GM12864 (cell line): ENCODE data around the gene NEDD9.

Source experiments
- DNase-seq: peaks from one replicate; pipeline ENCODE4 v3.0.0-alpha.2; 2011; ENCODE audit warnings: low read depth
- H3K4me3 ChIP-seq: 2 replicates; pipeline ENCODE4 v1.5.1; 2011; ENCODE audit warnings: mild to moderate bottlenecking, low read depth, low read length, control low read depth
- TF ChIP-seq, protein P1 (sequence below): IDR thresholded peaks from 2 replicates; pipeline ENCODE4 v1.5.1; 2011; ENCODE audit warnings: low read depth, mild to moderate bottlenecking, moderate library complexity, low read length, control low read depth, inconsistent platforms; ENCODE audit errors: missing control alignments

Gene NEDD9

GRCh38 chr6:11164717-11165646 lies 67.5 kb downstream of the NEDD9 start:
- H3K4me3 ChIP-seq = no peak overlapping the region
- DNase-seq = no peak
- TF ChIP-seq, protein P1, sequence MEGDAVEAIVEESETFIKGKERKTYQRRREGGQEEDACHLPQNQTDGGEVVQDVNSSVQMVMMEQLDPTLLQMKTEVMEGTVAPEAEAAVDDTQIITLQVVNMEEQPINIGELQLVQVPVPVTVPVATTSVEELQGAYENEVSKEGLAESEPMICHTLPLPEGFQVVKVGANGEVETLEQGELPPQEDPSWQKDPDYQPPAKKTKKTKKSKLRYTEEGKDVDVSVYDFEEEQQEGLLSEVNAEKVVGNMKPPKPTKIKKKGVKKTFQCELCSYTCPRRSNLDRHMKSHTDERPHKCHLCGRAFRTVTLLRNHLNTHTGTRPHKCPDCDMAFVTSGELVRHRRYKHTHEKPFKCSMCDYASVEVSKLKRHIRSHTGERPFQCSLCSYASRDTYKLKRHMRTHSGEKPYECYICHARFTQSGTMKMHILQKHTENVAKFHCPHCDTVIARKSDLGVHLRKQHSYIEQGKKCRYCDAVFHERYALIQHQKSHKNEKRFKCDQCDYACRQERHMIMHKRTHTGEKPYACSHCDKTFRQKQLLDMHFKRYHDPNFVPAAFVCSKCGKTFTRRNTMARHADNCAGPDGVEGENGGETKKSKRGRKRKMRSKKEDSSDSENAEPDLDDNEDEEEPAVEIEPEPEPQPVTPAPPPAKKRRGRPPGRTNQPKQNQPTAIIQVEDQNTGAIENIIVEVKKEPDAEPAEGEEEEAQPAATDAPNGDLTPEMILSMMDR = no peak

DNA sequence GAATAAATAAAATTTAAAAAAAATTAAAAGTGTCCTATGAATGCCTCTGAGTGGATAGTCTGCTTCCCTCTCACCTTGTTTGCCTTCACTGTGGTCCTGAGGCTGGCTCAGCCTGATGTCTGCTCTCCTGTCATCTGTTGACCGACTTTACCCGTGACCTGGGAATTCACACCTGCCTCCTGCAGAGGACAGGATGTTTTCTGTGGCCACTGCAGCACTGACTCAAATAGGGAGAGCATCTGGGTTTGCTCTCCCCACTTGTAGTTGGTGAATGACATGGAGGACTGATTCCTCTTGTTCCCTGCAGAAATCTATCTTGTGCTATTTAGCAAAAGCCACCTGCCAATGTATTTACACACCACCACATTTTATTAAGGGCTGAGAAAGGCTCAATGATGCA lies 68.5 kb downstream of the NEDD9 start:
- H3K4me3 ChIP-seq = no peak overlapping the region
- TF ChIP-seq, protein P1 = no peak
- DNase-seq = no peak

- TF ChIP-seq, protein P1 = no peak
- no peak for DNase-seq
- no peak overlapping the region for H3K4me3 ChIP-seq
Measured at GRCh38 chr6:11162262-11162661, 70.2 kb downstream of the NEDD9 start.

DNA sequence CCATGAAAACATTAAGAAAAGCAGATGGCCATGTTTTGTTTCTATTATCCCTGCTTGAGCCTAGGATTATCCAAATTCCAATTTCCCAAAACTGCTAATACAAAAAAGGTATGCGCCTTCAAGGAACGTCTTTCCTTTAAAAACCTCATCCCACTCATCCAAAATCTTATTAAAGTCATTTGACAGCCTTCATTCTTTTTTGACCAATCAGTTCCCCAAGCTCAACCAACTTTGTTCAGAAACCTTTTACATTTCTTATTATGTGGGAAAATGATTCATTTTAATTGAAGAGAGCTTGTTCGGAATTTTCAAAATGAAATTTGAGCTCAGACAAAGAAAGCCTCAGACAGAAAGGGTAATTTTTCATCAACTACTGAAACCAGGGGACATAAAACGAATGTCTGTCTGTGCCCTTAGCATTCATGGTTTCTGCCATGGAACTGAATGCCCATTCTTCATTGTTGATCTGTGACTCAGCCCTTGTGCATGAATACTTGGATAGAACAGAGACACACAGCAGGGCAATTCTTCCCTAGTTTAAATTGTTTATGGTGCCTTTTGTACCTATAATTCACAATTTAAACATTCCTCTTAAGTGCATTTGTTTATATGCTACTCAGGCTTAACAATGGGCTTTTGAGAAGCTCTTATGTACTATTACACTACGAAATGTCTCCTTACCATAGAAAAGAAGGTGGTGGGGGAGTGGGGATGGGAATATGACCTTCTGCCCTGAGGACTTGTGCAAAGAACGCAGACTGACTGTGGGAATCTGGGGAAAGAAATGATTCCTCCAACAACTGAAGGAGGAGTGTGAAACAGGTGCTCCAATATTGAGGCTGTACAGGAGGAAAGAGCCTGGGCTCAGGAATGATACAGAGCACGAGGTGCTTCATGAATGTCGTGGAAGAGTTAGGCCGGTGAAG lies 71.2 kb downstream of the NEDD9 start:
- DNase-seq = no peak
- TF ChIP-seq, protein P1 = no peak
- H3K4me3 ChIP-seq = no peak overlapping the region

DNA sequence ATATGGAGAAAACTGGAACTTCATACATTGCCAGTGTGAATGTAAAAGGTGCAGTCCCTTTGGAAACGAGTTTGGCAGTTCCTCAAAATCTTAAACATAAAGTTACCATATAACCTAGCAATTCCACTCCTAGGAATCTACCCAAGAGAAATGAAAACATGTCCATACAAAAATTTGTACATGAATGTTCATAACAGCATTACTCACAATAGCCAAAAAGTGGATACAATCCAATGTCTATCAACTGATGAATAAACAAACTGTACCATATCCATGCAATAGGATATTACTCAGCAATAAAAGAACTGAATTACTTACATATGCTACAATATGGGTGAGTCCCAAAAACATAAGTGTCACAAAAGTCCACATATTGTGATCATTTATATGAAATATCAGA lies 72.3 kb downstream of the NEDD9 start:
- no peak overlapping the region for H3K4me3 ChIP-seq
- DNase-seq = no peak
- TF ChIP-seq, protein P1 = no peak

DNA sequence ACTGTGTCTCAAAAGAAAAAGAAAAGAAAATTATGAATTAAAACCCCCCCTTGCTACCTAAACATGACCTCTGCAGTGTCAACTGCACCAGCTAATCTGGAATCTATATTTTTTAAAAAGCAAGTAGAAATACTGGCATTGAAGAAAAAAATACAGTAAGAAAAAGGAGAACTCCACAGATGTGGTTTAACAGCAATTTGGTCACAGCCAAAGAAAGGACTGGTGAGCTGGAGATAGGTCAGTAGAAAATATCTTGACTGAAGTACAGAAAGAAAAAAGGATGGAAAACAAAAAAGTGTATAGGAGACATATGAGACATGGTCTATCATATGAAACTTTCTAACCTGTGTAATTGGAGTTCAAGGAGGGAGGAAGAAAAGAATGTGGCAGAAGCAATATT lies 76.9 kb downstream of the NEDD9 start:
- no peak for DNase-seq
- no peak overlapping the region for H3K4me3 ChIP-seq
- TF ChIP-seq, protein P1 = no peak
